ENCODE data around the gene FAM120A.

The FAM120A gene

DNA sequence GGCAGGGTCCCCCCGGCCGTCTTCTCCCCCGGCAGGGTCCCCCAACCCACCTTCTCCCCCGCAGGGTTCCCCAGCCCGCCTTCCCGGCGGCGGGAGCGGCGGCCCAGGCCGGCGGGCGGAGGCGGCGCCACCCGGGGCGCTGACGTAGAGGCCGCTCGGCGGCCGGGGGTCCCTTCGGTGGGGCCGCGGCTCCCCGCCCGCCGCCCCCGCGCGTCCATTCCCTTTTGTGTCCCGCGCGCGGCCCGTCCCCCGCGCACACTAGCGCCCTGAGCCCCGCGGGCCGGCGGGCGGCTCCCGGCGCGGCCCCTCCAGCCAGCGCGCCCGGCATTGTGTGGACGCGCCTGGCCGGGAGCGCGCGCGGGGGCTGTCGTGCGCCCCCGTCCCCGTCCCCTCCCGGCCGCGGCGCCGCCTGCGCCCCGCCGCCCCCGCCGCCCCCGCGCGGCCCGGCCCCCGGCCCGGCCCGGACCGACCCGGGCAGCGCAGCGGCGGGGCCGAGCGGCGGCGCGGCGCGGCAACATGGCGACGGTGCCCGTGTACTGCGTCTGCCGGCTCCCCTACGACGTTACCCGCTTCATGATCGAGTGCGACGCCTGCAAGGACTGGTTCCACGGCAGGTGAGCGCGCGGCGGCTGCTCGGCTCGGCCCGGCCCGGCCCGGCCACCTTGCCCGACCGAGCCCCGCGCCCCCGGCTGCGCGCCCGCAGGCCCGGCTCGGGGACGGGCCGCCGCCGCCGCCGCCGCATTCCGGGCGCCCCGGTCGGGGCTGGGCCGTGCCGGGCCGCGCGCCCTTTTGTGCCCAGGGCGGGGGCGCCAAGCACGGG is 125.0 kb downstream of the FAM120A start, which contains the start of gene PHF2:
Gene PHF2 (plus strand): TSS at position 327 of the 820 bp plus-strand sequence. CDS start 190 bp downstream, at position 517.
- in situ Hi-C loops (cut with HindIII; ENCODE audit: low sequenced_read_pairs): no loop called here

DNA sequence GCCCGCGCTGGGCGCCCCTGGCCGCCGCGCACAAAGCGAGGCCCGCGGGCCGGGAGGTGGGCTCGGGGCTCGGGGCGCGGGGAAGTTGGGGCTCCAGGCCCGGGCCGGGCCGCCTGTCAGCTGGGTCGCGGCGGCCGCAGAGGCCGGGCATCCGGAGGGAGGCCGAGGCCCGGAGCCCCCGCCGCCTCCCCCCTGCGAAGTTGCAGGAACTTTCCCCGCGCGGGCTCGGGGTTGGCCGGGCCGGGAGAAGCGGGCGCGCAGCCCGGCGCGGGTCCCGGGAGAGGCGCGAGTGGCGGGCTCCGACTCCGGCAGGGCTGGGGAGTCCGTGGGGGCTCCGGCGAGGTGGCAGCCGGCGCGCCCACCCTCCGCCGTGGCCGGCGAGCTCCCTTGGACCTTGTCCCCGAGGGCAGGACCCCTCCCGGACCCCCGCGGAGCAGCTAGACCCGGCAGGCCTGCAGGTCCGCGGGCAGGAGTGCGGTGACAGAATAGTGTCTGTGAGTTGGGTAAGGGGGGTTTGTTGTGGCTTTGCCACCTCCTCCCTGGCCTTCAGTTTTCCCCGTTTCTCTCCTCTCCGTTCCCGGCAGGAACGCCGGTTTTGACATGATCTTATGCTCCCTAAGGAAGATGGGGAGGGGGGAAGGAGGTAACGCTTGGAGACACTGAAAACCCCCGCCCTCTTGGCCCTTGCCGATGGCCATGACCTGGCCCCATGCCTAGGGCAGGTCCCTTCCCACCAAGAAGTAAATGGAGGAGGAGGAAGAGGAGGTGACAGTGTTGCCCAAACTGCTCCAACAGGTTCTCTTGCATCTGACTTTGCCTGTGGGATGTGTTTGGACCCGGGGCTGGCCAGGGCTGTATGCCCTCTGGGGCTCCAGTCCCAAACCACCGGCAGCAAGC is 125.8 kb downstream of the FAM120A start:
- in situ Hi-C loops (cut with HindIII; ENCODE audit: low sequenced_read_pairs): no loop called here

DNA sequence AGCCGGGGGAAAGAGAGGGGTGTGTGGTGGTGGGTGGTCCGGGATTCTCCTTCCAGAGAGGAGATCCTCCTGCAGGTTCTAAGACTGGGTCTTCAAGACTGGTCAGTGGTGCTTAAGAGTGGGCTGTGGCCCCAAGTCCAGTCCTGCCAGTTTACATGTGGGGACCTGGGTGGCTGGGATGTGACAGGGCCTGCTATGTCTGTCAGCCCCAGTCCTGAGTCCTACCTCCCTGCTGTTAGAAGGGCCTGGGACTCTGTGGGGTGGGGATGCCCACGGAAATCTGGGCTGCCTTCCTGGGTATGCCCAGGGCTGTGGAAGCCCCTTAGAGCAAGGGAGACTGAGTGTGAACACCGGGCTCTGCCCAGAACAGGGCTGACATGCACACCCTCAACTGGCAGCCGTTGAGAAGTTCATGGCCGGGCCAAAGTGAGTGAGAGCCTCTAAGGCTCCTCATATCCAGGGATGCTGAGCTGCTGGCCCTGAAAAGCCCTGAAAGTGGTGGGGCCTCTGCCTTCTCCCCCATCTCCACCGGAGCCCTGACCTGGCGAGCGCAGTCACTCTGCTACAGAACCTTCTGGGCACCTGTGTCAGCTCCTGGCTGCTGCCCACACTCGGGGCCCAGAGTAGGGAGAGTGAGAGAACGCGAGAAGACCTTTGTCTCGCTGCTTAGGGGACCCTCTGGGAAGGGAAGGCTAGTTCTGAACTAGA is 126.6 kb downstream of the FAM120A start:
- in situ Hi-C loops (cut with HindIII; ENCODE audit: low sequenced_read_pairs): no loop called here

DNA sequence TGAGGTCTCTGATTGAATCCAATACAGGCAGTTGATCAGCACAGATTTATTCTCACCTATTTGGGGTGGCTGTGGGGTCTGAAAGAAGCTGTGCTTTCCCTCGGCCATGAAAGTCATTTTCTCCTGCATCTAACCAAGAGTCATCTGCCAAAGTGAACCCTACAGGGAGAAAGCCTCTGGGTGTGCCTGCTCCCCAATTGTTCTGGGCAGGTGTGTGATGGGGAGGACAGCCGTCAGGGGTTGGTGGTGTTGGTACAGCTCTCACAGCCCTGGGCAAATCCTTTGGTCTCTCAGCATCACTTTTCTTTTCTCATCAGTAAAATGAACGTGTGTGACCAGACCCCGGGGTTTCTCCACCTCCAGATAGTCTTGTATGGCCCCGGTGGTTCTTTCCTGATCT is 127.4 kb downstream of the FAM120A start:
- in situ Hi-C loops (cut with HindIII; ENCODE audit: low sequenced_read_pairs): no loop called here

DNA sequence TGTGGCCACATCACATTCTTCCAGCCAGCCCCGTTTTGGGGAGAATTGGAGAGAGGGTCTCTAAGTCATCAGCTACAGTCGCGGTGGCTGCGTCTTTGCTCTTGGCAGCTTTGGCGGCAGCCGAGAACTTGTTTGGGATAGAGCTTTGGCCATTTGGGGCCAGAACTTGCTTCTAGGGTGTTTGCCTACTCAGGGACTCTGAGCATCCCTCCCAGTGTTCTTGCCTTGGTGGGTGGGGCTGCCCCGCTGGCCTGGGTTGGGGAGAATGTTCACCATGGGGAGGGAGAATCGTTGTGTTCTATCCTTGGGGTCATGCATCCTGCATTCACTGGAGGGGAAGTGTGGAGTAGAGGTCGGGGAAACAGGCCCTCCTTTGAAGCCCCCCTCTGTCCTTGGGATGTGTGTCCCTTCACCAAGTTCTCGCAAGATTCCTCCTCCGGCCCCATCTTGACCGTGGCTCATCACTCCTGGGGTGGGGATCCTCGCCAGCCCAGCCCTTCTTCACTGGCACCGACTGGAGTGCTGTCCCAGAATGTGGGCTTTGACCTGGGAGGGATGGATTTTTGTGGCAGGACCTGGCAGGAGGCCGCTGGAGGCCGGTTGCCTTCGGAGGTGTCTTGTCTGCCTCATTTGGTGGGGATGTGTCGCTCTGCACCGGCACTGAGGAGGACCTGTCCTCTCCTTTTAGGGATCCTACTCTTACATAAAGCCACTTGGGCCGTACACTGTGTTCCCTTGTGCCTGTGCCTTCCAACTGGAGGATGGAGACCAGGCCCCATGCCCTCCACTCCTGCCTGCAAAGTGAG is 128.4 kb downstream of the FAM120A start:
- in situ Hi-C loops (cut with HindIII; ENCODE audit: low sequenced_read_pairs): no loop called here

DNA sequence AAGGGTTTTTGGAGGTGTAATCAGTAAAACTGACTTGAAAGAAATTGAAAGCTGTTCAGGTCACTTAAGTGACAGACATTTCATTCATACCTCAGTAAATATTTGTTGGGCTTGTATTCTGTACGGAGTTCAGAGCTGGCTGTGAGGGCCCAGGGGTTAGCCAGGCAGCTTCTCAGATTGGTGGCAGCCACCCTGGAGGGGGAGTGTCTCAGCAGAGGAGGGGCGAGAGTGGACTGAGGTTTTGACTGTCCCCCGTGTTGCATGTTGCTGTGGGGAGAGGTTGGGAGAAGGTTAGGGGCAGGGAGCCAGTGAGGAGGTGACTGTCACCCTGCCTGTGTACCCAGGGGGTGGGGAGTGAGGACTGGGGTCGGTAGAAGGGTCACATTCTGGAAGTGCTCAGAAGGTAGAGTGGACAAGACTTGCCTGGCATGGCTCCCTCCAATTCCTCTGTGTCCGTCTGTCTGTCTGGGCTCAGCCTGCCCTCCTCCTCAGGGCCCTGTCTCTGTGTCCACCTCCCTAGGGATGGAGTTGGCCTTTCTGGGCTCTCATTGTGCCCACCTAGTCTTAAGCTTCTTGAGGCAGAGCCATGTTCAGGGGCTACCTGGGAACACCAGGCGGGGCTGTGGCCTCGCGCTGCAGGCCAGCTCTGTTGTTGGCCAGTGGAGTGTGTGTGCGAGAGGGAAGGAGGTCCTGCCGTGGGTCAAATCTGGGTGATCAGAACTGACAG is 129.3 kb downstream of the FAM120A start:
- in situ Hi-C loops (cut with HindIII; ENCODE audit: low sequenced_read_pairs): no loop called here

DNA sequence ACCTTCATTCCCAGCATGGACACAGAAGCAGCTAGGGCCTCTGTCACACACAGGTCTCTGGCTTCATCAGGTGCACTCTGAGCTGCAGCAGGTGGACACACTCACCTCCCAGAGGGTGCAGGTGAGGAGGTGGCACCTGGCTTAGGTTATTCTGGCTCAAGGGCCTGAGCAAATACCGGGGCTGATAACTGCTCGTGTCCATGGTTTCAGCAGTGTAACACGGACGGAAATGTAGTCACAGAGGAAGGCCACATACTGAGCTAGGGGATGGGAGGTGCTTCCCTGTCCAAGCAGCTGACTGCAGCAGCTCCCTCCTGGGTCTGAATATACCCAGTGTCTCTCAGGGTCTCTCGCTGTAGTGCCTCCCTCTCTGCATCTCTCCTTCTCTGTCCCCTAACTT is 130.6 kb downstream of the FAM120A start:
- in situ Hi-C loops (cut with HindIII; ENCODE audit: low sequenced_read_pairs): no loop called here

DNA sequence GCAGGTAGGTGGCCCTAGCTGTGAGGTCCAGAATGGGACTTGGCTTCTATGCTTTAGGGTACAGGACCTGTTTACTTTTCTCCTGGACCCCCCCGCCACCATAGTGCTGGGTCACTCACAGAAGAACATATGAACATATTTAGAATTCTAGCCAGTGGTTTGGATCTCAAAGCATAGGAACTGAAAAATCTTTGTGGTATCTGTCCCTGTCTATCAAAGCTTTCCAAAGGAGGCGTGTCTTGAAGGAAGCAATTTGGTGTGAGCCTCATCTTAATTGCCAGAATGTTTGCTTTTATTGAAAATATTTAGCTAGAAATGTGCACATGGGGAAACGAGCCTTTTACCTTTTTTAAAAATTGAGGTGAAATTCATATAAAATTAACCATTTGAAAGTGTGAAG is 131.1 kb downstream of the FAM120A start:
- in situ Hi-C loops (cut with HindIII; ENCODE audit: low sequenced_read_pairs): no loop called here

DNA sequence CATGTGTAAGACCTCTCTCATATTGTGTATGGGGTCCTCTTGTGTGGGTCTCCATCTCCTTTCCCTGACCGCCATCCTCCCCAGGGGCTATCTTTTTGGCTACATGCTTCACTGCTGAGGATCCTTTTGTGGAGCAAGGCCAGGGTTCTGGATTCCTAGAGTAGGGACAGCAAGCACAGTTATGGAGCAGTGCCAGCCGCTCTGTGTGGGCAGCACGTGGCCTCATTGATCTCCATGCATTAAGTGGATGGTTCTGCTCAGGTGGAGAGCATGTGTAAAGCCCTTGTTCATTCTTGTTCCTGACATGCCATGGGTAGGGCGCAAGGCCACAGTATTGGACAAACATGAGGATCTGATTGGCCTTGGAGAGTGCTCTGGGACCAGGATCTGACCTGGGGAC is 133.8 kb downstream of the FAM120A start:
- in situ Hi-C loops (cut with HindIII; ENCODE audit: low sequenced_read_pairs): no loop called here

DNA sequence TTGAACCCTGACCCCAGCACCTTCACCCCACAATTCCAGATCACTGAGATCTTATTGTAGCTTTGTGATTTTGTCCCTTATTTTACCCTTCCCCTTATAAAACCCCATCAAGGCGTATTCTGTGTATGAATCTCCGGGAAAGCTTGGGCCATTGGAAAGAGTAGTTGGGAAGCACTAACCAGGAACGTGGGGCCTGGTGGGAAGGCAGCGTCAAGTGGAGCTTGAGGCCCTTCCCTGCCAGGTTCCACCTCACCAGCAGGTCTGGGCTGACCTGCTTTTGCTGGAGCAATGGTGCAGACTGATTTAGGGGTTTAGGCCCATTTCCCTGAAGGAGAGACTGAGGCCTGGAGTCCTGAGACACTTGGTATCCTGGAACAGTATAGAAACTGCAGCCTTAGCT is 134.2 kb downstream of the FAM120A start:
- in situ Hi-C loops (cut with HindIII; ENCODE audit: low sequenced_read_pairs): no loop called here

DNA sequence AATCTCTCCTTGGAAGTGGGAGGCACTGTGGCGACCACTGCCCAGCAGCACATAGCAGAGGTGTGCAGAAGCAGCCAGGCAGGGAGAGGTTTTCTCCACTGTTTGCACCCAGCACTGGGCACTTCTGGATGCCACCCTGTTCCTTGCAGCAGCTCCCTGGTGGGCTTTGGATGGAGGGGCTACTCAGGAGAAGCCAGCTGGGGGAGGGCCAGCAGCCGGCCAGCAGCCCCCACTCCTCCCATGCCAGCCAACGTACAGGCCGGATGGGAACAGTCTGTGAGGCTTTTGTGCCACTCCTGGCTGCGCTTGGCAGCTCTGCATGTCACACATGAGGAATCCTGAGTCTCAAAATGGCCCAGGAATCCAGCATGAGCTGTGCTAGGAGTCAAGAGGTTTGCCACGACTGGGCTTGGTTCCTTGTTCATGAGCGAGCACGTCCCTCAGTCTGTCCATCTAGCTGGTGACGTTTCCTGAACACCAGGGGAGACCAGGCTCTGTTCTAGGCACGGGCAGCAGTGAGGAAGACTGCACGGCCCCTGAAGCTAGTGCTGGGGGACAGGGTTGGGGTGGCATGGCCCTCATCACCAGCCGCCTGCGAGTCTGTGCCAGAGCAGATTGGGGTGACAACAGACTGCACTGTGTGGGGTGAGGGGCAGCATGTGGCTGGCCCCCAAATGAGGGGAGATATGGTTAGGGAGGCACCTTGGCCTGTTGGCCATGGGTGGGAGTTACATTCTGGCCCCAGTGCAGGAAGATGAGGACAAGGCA is 135.0 kb downstream of the FAM120A start:
- in situ Hi-C loops (cut with HindIII; ENCODE audit: low sequenced_read_pairs): no loop called here

DNA sequence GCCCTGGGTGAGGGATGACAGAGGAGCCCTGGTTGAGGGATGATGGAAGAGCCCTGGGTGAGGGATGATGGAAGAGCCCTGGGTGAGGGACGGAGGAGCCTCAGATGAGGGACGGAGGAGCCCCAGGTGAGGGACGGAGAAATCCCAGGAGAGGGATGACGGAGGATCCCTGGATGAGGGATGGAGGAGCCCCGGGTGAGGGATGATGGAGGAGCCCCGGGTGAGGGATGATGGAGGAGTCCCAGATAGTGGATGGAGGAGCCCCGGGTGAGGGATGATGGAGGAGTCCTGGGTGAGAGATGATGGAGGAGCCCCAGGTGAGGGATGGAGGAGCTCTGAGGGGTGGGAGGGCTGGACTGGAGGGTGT is 135.8 kb downstream of the FAM120A start:
- in situ Hi-C loops (cut with HindIII; ENCODE audit: low sequenced_read_pairs): no loop called here

DNA sequence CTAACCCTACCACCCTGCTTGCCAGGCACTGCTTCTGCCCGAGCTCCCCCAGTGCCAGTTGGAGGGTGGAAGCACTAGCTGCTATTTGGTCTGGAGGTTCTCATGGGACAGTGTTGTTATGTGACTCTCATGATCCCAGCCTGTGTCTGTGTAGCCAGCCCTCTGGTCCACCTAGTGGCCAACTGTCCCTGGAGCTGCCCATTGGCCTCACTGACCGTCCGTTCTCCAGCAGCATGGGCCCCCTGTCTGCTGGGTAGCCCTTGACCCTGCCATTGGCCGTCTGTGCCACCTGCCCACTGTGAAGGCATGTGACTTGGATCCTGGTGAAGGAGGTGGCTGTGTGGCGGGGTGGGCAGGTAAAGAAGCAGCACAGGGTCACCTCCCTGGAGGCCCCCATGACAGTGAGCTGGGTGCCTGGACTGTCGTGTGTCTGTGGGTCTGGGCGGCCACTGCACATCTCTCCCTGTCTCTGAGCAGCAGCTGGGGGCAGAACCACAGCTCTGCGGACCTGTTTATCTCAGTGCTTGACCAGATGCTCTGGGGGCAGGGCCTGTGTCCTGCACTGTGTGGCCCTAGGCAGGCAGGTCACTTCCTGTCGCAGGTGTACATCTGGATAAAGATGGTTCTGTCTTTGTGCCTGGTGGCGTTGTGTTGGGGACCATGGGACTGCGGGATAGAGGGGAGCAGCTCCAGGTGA is 136.3 kb downstream of the FAM120A start:
- in situ Hi-C loops (cut with HindIII; ENCODE audit: low sequenced_read_pairs): no loop called here

DNA sequence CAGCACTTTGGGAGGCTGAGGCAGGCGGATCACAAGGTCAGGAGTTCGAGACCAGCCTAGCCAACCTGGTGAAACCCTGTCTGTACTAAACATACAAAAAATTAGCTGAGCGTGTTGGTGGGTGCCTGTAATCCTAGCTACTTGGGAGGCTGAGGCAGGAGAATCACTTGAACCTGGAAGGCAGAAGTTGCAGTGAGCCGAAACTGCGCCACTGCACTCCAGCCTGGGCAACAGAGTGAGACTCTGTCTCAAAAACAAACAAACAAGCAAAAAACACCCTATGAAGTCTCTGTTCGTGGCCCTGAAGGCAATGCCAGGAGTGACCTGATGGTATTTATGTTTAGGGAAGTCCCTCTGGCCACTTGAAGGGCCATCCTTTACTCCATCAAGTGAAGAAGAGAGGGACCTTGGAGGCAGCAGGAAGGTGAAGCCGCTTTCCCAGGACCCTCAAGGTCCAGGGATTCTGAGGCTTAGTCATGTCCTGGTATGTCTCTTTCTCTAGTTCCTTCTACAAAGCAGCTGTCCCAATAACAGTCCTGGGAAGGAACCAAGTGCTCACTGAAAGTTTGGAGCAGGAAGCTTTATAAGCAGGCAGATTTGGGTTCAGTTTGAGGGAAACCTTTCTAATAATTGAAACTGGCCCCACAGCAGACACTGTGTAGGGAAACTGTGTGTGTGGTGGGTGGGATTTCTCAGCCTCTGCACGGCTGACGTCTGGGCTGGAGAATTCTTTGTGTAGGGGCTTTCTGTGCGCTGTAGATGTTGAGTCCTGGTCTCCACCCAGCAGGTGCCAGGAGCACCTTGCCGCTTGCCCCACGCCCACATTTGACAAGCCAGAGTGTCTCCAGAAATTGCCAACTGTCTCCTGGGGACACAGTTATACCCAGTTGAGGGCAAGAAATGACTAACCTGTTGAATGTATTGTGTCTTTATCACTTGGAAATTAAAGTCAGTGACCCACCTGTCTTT is 137.4 kb downstream of the FAM120A start:
- in situ Hi-C loops (cut with HindIII; ENCODE audit: low sequenced_read_pairs): no loop called here

DNA sequence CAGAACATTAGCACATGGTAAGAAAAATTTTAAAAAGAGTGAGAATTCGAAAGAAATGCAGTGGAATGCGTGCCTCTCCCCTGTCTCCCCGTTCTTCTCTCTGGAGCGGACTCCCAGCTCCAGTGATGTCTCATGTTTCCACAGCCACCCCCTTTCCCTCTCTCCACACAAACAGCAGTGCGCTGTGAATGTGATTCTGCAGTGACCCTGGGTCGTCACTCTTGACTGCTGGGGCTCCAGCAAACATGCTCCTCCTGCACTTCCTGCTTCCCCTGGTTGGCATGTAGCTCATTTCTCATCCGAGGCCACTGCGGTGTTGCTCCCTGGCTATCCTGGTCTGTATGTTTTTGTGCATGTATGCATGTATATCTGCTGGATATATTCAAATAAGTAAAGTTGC is 138.2 kb downstream of the FAM120A start:
- in situ Hi-C loops (cut with HindIII; ENCODE audit: low sequenced_read_pairs): no loop called here

DNA sequence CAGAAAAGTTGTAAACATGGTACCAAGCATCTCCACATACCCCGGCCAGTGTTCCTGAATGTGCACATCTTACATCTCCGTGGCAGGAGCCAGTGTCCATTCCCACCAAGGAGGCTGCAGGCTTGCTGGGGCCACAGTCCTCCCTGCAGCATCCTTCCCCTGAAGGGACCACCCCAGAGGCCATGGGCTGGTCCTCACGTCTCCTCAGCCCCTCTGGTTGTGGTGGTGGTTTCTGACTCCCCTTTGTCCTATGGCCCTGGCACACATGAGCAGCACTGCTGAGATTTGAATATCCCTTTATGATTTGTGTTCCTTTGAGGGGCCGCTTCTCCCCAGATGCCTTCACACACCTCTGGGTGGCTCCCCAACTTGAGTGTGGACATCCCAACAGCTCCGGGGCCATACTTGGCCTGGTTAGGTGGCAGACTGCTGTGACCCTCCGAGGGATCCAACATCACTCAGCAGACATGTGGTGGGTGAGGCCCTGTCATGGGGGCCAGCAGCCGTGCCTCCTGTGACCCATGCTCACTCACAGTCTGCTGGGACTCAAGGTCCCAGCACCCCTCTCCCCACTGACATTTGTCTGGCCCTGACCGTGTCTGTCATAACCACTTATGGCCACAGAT is 139.2 kb downstream of the FAM120A start:
- in situ Hi-C loops (cut with HindIII; ENCODE audit: low sequenced_read_pairs): no loop called here

All from DLD1 (cell line).